NCI-H526 (cell line): ENCODE results near the gene MRPL55.

Experiments
- DNase-seq, 2 experiments: peaks; one replicate each; lab custom pipeline; 2025; lab: John Stamatoyannopoulos, UW

Gene MRPL55

DNA sequence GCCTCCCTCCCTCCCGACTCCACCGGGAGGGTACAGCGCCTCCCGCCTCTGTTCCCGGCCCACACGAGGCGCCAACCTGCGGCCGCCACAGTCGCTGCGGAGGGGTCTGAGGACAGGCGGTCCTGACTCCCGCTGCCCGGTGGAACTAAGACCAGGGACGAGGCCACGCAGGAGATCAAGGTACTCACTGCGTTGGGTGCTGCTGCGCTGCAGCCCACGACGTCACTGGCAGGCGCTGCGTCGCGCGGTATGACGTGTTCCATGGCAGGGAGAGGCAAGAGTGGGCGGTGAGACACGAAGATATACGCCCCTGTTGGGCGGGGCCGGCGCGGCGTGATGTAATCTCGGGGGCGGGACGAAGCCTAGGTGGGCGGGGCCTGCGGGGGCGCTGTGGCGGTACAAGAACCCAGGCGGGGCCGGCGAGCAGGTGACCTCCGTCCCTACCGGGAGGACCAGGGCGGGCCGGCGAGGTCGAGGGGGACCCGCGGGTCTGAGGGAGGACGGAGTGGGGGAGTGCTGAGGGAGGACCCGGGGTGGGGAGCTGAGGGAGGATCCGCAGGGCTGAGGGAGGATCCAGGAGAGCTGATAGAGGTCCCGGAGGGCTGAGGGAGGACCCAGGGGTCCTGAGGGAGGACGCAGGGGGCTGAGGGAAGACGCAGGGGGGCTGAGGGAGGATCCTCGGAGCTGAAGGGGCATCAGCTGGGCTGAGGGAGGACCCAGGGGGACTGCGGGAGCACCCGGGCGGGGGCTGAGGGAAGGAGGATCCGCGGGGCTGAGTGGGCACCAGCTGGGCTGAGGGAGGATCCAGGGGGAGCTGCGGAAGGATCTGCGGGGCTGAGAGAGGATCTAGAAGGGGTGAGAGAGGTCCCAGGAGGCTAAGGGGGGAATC lies at the start of gene MRPL55:
MRPL55 (minus strand) TSS at position 227 of the 889 bp plus-strand sequence. CDS start 1,039 bp downstream, outside the sequence.
- DNase-seq: peak; percentile 62 to 91

DNA sequence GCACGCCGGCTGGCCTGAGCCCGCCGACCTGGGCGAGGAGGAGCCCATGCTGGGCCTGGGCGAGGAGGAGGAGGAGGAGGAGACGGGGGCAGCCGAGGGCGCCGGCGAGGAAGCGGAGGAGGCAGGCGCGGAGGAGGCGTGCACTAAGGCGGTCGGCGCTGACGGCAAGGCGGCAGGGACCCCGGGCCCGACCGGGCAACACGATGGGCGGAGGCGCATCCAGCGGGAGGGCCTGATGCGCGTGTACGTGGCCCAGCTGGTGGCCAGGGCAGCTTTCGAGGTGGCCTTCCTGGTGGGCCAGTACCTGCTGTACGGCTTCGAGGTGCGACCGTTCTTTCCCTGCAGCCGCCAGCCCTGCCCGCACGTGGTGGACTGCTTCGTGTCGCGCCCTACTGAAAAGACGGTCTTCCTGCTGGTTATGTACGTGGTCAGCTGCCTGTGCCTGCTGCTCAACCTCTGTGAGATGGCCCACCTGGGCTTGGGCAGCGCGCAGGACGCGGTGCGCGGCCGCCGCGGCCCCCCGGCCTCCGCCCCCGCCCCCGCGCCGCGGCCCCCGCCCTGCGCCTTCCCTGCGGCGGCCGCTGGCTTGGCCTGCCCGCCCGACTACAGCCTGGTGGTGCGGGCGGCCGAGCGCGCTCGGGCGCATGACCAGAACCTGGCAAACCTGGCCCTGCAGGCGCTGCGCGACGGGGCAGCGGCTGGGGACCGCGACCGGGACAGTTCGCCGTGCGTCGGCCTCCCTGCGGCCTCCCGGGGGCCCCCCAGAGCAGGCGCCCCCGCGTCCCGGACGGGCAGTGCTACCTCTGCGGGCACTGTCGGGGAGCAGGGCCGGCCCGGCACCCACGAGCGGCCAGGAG lies 49.3 kb upstream of the MRPL55 start:
- no peak for DNase-seq

DNA sequence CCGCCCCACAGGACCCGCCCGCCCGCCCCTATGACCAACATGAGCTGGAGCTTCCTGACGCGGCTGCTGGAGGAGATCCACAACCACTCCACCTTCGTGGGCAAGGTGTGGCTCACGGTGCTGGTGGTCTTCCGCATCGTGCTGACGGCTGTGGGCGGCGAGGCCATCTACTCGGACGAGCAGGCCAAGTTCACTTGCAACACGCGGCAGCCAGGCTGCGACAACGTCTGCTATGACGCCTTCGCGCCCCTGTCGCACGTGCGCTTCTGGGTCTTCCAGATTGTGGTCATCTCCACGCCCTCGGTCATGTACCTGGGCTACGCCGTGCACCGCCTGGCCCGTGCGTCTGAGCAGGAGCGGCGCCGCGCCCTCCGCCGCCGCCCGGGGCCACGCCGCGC lies 48.6 kb upstream of the MRPL55 start:
- no peak for DNase-seq

DNA sequence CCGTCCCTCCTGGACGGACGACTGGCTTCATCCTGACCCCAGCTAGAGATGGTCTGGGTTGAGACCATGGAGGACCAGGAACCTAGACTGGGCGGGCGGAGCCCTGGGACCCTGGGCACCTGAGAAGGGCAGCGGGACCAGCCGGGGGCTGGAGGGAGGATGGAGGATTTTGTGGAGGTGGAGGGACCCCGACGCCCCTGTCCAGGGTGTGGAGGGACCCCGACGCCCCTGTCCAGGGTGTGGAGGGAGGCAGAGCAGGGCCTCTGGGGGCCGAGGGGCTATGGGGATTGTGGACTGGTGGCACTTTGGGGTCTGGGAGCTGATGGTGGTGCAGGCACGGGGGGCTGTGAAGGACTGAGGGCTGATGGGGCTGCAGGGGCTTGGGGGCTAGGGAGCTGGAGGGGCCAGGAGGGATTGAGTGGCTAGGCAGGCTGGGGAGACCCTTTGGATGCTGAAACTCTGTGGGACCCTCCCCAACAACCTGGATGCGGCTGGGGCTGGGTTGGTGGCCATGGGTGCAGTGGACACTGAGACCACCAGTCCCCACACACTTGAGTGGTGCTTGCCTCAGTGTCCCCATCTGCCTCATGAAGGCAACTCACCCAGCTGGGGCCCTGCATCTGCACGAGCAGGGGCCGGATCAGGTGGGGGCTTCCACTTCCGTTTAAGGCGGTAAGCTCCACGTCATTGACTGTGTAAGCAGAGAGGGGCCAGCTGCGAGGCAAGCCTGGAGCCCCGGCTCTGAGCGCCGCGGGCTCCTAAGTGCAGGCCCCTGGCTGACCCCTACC lies 48.0 kb upstream of the MRPL55 start:
- no peak for DNase-seq

DNA sequence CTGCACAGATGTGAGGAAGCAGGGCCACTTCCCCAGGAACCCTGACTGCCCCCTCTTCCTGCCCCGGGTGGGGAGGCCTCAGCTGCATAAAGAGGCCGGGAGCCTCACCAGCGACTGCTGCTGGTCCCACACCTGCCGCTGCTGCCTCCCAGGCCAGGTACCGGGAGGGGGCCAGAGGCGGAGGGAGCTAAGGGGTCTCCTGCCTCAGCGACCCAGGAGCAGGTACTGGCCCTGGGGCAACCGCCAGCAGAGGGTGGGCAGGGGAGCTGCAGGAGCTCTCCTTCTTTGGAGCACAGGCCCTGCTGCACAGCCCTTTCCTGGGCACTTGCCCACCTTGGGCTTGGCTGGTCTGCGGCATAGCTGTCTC lies 47.4 kb upstream of the MRPL55 start:
- no peak for DNase-seq

DNA sequence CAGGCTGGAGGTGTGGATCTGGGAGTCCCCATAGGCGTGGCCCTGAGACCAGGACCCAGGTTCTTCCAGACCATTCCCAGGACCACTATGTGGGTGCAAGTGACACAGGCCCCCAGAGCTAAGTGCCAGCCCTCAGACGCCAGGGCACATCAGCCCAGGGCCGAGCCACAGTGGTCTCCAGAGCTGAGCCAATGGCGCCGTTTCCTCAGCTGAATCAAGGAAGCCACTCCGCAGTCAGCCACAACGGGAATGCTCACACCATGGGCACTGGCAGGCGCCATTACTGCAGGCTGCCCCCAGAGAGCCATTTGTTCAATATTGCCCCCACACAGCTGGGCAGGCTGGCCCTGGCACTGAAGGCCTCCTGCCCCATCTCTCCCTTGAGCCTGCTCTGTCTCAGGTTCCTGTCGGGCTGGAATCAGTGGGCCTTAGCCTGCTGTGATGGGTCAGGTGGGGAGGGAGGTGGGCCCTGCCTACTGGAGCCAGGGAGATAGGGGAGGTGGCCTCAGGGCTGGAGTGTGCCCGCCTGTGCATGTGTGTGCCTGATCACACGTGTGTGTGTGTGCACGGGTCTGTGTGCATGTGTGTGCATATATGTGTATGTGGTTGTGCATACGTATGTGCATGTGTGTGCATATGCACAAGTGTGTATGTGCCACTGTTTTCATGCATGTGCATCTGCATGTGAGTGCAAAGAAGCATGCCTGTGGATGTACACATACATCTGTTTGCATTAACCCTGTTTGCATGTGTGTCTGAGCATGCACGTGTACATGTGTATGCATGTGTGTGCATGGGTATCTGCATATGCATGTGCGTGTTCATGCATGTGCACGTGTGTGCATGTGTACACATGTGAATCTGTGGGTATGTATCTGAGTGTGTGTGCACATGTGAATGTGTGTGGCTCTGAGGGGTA lies 46.8 kb upstream of the MRPL55 start:
- no peak for DNase-seq

DNA sequence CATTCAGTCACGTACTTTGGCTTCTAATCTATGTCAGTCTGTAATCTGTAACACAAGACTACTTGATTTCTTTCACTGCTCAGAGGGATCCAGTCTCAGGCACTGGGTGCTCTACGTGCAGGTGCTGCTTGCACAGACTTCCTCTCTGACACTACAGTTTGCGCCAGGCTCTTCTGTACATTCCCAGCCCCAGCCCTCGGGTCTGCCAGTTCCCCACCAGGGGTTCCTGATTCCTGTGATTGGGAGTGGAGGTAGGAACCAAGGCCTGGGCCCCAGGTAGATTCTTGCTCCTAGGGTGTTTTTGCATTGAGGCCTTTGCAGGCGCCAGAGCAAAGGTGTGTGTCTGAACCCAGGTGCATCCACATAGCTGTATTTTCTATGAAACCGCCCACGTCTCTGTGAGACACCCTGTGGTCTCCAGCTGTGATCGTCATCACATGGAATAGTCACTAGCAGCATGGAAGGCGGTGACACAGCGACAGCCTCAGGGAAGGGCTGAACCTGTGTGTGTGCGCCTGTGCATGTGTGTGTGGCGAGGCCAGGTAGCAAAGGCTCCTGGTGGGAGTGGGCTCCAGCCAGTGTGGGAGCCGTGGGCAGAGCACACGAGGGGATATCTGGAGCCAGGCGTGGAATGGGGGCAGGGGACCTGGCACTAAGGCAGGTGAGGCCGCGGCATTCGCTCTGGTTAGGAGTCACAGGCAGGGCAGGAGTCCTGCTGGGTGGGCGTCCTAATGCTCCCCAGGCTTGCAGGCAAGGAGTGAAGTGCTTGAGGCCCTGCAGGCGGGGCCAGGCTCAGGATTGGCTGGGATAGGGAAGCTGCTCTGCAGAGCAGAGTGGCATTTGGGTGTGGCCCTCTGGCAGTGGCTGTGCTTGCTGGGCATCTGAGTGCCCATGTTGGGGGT lies 45.8 kb upstream of the MRPL55 start:
- DNase-seq: no peak

DNA sequence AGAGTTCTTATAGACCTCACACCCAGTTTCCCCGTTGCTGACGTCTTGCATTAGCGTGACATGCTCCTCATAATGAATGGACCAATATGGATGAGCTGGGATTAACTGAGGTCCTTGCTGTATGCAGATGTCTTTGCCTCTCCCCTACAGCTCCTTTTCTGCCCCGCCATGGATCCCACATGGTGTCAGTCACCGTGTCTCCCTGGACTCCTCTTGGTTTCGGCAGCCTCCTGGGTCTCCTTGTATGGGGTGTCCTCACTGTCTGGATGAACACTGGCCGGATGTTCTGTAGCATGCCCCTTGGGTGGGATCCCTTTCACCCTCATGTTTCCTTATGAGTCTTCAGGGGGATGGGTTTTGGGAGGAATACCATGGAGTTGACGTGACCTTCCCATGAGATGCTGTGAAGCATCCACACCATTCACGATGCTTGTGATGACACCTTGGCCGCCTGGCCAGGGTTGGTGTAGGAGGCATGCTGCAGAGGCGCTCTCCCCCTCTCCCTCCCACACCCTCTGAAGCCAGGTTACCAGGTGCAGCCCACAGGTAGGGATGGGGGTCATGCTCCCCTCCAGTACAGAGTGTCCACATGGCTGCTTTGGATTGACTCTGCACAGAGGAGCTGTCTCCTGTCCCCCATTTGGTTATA lies 45.0 kb upstream of the MRPL55 start:
- DNase-seq: no peak

DNA sequence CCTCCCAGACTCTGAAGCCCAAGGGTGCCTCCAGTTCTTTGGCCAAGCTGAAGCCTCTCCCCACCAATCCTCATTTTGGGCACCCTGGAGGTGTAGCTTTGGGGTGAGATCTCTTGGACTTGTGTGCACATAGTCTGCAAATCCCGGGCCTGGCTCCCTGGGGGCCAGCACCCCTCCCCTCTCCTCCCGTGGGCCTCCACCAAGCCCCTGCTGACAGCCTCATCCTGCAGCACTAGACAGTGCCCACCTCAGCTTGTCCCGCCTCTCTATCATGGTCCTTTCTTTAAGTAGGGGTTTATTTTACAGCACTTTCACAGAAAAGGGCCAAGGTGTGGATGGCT lies 43.8 kb upstream of the MRPL55 start:
- DNase-seq: no peak

DNA sequence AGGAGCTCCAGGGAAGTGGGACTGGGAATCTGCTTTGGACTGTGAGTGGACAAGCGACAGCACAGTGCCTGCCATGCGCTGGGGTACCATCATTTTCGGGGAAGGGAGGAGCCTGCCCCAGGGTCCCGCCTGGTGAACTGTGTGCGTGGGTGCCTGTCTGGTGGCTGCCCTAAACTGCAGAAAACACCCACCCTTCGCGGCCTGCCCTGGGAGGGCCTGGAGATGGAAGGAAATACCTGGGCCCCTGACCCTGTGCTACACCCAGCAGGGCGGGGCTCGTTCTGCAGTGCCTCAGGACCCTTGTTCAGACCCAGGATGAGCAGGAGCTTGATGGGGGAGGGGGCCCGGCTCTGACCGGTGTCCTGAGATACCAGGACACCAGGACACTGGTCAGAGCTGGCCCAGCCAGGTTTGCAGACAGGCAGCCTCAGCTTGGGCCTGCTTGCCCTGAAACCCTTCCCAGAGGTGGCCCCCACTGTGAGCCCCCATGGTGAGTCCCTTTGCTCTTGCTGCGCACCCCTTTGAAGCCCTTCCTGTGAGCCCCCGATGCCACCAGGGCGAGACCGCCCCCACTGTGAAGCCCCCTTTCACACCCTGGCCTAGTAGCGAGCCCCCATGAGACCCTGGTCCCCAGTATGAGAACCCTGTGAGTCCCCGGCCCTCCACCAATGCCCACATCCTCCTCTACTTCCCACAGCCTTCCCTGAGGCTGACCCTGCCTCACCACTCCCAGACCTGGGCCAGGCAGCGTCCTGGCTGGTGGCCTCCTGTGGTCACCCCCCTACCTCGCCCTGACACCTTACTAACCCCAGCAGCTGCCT lies 43.2 kb upstream of the MRPL55 start:
- DNase-seq: no peak

DNA sequence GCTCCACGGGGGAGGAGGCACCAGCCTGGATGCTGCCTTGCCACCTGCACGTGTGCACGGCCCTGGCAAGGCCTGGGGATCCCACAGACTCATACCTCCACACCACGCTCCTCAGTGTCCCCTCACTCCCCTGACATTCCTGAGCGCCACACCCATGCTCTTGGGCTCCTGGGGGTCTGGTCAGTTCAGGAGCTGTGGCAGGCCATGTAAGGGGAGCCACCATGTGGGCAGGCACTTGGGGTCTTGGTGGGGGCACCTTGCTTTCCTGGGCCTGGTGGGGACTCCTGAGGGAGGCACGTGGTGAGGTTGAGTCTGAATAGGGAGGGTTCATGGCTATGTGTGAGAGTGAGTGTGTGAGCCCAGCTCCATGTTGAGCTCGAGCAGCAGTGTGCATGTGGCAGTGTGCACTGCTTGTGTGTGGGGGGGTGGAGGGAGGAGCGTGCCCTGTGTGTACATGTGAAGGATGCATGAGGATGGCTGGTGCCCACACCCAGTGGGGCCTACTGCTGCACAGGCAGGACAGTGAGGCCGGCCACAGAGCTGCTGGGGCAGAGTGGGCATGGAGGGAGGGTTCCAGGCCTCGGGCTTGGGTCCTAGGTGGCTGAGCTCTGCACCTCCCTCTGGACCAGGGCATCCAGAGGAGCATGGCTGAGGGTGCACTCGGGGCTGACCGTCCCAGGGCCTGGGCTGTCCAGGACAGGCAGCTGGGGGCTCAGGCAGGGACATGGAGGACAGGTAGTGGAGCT lies 42.3 kb upstream of the MRPL55 start:
- no peak for DNase-seq

DNA sequence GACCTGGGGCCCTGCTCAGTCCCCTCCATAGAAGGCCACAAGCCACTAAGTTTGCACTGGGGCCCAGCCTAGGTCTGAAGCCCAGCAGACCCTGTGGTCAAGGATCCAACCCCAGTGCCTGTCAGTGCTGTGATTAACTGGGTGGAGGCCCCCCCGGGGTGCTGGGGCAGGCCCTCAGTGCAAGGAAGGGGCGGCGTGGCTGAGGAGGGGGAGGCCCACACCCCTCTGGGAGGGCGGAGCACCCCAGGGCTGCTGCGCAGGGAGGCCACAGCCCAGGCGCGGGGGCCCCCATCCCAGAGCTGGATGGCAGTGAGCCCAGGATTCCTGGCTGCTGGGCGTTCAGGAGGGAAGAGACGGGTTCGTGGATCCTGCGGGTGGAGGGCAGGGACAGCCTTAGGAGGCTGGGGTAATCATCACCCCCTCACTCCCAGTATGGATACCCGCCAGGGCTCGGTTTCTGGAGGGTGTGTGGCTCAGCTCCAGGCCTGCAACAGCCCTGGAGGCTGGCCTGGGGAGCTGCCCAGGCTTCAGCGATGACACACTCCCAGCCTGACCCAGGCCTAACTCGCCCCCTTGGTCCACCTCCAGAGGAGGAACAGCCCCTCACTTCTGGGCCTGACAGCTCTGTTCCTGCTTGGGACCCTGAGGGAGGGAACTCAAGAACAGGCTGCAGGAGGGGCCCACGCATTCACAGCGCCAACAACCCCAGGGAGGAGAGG lies 41.5 kb upstream of the MRPL55 start:
- DNase-seq: no peak

DNA sequence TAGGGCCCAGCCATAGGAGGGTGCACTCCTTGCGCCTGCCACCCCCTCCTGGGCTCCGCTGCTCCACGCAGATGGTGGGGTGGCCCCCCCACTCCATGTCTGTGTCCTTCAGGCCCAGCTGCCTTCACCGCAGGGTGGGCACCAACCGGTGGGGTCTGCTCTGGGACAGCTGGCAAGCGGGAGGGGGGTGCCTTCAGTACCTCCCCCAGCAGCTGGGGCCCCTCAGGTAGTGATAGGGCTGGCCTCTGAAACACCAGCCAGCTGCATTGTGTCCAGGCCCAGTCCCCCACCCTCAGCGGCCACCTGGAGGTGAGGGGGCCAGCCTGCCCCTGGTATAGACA lies 41.0 kb upstream of the MRPL55 start:
- DNase-seq: no peak

DNA sequence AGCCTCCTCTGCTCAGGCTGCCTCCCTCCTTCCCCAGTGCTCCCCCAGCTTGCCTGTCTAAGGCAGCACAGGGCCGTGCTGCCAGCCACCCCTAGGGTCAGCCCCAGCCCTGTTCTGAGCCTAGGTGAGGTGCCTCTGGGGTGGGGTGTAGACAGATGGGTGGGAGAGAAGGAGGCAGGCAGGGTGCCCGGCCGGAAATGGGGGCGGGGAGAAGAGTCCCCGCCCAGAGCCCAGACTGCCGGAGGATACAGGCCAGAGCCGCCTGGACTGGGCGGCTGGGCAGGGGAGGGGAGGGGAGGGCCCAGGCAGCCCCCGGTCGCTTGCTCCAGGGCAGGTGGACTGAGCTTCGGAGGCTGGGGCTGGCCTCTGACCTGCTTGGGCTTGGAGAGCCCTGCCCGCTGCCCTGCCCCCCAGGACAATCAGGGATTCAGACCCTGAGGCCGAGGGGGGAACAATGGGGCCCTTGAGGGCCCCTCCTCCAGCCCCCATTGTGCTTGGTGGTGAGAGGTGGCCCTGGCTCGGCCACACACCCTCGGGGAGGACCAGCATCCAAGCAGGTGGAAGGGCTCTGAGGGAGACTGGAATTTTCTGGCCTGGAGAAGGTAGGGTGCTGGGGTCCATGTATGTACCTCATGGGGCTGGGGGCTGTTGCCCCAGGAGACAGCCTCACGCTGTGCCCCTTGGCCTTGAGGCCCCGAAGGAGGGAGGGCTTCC lies 40.5 kb upstream of the MRPL55 start, which contains the start of gene GJC2:
GJC2 (plus strand) TSS at position 525 of the 714 bp plus-strand sequence. CDS start 7,829 bp downstream, outside the sequence.
- no peak for DNase-seq

DNA sequence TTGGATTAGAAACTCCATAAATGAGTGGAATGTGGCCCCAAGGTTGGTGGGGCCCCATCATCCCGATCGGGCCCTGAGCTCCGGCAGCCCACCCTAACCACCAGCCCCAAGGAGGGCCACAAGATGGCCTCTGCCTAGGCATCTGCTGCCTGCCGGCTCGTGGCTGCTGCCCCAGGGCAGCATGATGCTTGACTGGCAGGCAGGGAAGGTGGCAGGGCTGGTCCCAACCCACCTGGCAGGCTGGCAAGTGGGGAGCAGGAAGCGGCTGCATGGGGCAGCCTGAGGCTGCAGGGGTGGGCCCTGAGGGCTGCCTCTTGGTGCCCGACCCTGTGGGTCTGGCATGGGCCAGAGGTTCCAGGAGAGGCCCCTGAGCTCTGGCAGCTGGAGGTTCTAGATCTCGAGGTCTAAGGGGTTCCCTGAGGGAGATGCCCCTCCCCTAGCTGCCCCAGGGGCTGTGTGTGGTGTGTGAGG lies 39.9 kb upstream of the MRPL55 start:
- DNase-seq: no peak

DNA sequence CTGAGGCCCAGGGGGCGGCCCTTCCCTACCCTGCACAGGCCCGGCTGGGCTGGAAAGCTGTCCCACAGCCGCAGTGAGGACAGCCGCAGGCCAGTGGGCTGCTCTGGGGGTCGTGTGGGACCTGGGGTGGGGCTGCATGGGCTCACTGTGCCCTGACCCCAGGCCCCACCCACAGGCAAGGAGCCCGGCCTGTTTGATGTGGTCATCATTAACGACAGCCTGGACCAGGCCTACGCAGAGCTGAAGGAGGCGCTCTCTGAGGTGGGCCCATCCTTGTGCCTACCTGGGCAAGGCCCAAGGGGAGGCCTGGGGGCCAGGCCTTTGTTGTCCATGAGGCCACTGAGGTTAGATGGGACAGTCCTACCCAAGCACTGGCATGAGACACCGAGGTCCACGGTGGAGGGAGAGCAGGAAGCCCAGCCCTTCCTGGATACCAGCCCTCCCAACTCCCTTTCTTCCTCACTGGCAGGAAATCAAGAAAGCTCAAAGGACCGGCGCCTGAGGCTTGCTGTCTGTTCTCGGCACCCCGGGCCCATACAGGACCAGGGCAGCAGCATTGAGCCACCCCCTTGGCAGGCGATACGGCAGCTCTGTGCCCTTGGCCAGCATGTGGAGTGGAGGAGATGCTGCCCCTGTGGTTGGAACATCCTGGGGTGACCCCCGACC lies 39.2 kb upstream of the MRPL55 start:
- DNase-seq: no peak
